ENCODE measurements around the gene CKM.

GRCh38 chr19:45368737-45369340, 46.2 kb upstream of the CKM start:
- TF ChIP-seq CTCF (conservative IDR thresholded peaks at IDR 0.05 in 1 of 2, IDR thresholded peaks at IDR 0.05 in 1 of 2; ENCODE audit: extremely low read depth in 1 of 2, insufficient read depth in 1 of 2, low read depth in 1 of 2, low read length in 2 of 2) (no peak), EZH2 (IDR thresholded peaks at IDR 0.05; ENCODE audit: borderline replicate concordance, low read length) (no peak)
